Skeletal muscle tissue (tissue), 4 donors: Measurements from ENCODE around the gene VPS8. TPM values are rescaled to one million over a fixed set of nuclear protein-coding genes. Genes with fewer than 3 reads are reported as not detected.

Experiments used
- H3K27ac ChIP-seq: one replicate; pipeline ENCODE4 v1.7.0; 2013; ENCODE audit warnings: mild to moderate bottlenecking, low read depth, low read length, inconsistent platforms
- H3K27me3 ChIP-seq, 3 donors: one replicate each; pipeline ENCODE4 v1.7.0; 2013; ENCODE audit warnings: low read length in 3 of 3; ENCODE audit not compliant: control insufficient read depth in 3 of 3, insufficient read depth in 3 of 3
- H3K36me3 ChIP-seq, 3 donors: one replicate each; pipeline ENCODE4 v1.7.0; 2013; ENCODE audit warnings: low read length in 3 of 3; ENCODE audit not compliant: control insufficient read depth in 3 of 3, insufficient read depth in 3 of 3
- H3K4me1 ChIP-seq, 3 donors: one replicate each; pipeline ENCODE4 v1.7.0; 2013; ENCODE audit warnings: low read length in 3 of 3, mild to moderate bottlenecking in 3 of 3; ENCODE audit not compliant: control insufficient read depth in 3 of 3, insufficient read depth in 3 of 3
- H3K4me3 ChIP-seq, 3 donors: one replicate each; pipeline ENCODE4 v1.7.0; 2013; ENCODE audit warnings: low read length in 3 of 3
- H3K9ac ChIP-seq, 3 donors: one replicate each; pipeline ENCODE4 v1.7.0; 2013; ENCODE audit warnings: low read length in 3 of 3, mild to moderate bottlenecking in 3 of 3, moderate library complexity in 2 of 3, low read depth in 1 of 3
- H3K9me3 ChIP-seq, 3 donors: one replicate each; pipeline ENCODE4 v1.7.0; 2013; ENCODE audit warnings: low read length in 3 of 3; ENCODE audit not compliant: control insufficient read depth in 3 of 3
- total RNA-seq: library from RNA; depleted of rRNA; stranded (reverse); fragments of >200 nt; gene quantifications from one replicate; pipeline ENCODE4 v1.2.3, GENCODE V29; 2014
- donor health status: Osteomylitis.

Gene VPS8, protein sequence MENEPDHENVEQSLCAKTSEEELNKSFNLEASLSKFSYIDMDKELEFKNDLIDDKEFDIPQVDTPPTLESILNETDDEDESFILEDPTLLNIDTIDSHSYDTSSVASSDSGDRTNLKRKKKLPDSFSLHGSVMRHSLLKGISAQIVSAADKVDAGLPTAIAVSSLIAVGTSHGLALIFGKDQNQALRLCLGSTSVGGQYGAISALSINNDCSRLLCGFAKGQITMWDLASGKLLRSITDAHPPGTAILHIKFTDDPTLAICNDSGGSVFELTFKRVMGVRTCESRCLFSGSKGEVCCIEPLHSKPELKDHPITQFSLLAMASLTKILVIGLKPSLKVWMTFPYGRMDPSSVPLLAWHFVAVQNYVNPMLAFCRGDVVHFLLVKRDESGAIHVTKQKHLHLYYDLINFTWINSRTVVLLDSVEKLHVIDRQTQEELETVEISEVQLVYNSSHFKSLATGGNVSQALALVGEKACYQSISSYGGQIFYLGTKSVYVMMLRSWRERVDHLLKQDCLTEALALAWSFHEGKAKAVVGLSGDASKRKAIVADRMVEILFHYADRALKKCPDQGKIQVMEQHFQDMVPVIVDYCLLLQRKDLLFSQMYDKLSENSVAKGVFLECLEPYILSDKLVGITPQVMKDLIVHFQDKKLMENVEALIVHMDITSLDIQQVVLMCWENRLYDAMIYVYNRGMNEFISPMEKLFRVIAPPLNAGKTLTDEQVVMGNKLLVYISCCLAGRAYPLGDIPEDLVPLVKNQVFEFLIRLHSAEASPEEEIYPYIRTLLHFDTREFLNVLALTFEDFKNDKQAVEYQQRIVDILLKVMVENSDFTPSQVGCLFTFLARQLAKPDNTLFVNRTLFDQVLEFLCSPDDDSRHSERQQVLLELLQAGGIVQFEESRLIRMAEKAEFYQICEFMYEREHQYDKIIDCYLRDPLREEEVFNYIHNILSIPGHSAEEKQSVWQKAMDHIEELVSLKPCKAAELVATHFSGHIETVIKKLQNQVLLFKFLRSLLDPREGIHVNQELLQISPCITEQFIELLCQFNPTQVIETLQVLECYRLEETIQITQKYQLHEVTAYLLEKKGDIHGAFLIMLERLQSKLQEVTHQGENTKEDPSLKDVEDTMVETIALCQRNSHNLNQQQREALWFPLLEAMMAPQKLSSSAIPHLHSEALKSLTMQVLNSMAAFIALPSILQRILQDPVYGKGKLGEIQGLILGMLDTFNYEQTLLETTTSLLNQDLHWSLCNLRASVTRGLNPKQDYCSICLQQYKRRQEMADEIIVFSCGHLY (N-terminal part only)
- total RNA-seq, result 316 TPM

DNA sequence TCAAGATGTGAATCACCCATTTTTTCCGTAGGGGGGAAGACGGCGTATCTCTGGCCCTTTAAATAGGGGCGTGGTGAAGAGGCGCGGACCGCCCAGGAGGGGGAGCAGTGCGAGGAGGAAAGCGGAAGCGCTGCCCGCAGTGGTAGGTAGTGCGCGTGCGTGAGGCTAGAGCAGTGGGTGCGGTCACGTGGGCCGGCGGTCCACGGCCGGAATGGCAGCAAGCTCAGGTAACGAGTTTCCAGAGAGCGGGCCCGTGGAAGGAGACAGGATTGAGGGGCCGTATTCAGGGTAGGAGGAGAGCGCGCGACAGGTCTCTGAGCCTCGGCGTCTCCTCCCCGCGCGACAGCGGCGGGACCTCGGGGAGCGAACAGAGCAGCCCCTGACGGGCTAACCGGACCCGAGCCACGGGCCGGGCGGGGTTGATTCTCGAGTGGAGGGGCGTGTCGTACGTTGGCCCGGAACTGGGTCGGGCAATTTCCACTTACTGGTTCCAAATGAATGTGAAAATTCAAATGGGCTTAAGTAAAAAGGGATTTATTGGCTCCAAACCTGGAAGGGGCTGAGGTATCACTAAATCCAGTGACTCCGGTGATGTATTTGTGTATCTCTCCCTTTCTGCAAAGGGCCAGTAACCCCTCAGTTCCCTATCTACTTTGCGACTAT is at the start of gene VPS8:
Gene VPS8, plus strand, starts transcription at position 168 of the 663 bp plus-strand sequence. CDS start 12,467 bp downstream, outside the sequence.
- no peaks in the 10 kb centered on the region for H3K9me3 ChIP-seq
- H3K27ac ChIP-seq, result peak within 1 kb of the TSS; percentile 89
- H3K27me3 ChIP-seq, result no peaks in the 10 kb centered on the region
- H3K4me1 ChIP-seq, result peaks cover 23 to 46% (median 31%) of the 10 kb centered on the region in 3 donors
- H3K4me3 ChIP-seq, result peak within 1 kb of the TSS; percentile 90 to 98 (median 91)
- H3K36me3 ChIP-seq, result no peaks in the 10 kb centered on the region
- H3K9ac ChIP-seq, result peak within 1 kb of the TSS; percentile 87 to 93 (median 87)

- H3K9me3 ChIP-seq, result no peaks in the 10 kb centered on the region
- H3K27me3 ChIP-seq, result peaks cover 0 to 8% (median 4%) of the 10 kb centered on the region in 3 donors
- H3K4me1 ChIP-seq, result peaks cover 11 to 16% (median 12%) of the 10 kb centered on the region in 3 donors
- no peaks in the 10 kb centered on the region for H3K36me3 ChIP-seq
- no peak overlapping the region for H3K27ac ChIP-seq
- no peak overlapping the region for H3K4me3 ChIP-seq
- no peak overlapping the region for H3K9ac ChIP-seq
These were observed 47.8 kb upstream of the VPS8 start for GRCh38 chr3:184764191-184764590.

- Histone ChIP-seq H3K4me3 (no peak overlapping the region), H3K4me1 (peaks cover 11 to 16% (median 12%) of the 10 kb centered on the region in 3 donors), H3K27me3 (peaks cover 0 to 14% (median 4%) of the 10 kb centered on the region in 3 donors), H3K27ac (no peak overlapping the region), H3K9ac (no peak overlapping the region), H3K9me3 (no peaks in the 10 kb centered on the region), H3K36me3 (no peaks in the 10 kb centered on the region)
These were observed 46.8 kb upstream of the VPS8 start for GRCh38 chr3:184765047-184765729.

GRCh38 chr3:184765730-184766074 is 46.3 kb upstream of the VPS8 start:
- no peaks in the 10 kb centered on the region for H3K36me3 ChIP-seq
- no peak overlapping the region for H3K4me3 ChIP-seq
- peaks cover 0 to 18% (median 4%) of the 10 kb centered on the region in 3 donors for H3K27me3 ChIP-seq
- no peaks in the 10 kb centered on the region for H3K9me3 ChIP-seq
- no peak overlapping the region for H3K27ac ChIP-seq
- peaks cover 7 to 12% (median 7%) of the 10 kb centered on the region in 3 donors for H3K4me1 ChIP-seq
- no peak overlapping the region for H3K9ac ChIP-seq

GRCh38 chr3:184766555-184767261 is 45.3 kb upstream of the VPS8 start:
- Histone ChIP-seq H3K4me1 (peaks cover 0 to 6% (median under 1%) of the 10 kb centered on the region in 3 donors), H3K9me3 (no peaks in the 10 kb centered on the region), H3K27me3 (peaks cover 0 to 20% (median 4%) of the 10 kb centered on the region in 3 donors), H3K9ac (no peak overlapping the region), H3K36me3 (no peaks in the 10 kb centered on the region), H3K4me3 (no peak overlapping the region), H3K27ac (no peak overlapping the region)

GRCh38 chr3:184767377-184767776 is 44.6 kb upstream of the VPS8 start:
- H3K36me3 ChIP-seq, result no peaks in the 10 kb centered on the region
- H3K27me3 ChIP-seq, result peaks cover 0 to 20% (median 4%) of the 10 kb centered on the region in 3 donors
- H3K4me1 ChIP-seq, result no peaks in the 10 kb centered on the region
- H3K27ac ChIP-seq, result no peak overlapping the region
- no peaks in the 10 kb centered on the region for H3K9me3 ChIP-seq
- H3K9ac ChIP-seq, result no peak overlapping the region
- H3K4me3 ChIP-seq, result no peak overlapping the region

DNA sequence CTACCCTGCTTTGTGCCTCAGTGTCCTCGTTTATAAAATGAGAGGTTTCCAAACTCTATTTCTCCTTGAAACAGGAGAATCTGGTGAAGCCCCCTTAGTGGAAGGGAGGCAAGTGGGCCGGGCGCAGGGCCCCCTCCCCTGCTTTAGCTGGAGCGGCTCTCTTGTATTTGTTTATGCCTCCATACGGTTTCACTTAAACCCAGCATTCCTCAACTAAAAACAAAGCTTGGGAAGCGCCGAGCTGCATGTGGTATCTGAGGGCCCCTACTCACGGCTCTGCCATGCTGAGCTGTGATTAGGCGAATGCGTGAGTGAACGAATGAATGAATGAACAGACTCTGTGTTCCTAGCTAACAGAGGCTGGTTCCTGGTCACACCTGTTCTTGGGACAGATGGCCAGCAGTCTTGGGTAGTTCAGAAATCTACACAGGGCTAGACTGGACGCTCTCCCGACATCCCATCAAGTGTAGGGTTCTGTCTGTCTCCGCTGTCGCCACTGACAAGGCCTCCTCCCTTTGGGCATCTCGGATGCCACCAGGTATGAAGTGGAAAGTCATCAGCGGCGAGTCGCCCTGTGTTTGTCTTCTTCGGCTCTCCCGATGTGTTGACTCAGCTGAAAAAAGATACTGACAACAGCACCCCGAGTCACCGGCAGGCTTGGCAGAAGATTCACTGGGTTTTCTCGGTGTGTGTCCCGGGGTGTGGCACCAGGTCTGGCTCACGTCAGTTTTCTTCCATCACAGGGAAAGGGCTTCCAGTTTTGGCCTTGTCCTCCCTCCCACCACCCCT is 42.4 kb upstream of the VPS8 start:
- H3K4me1 ChIP-seq, result peaks cover 0 to 4% (median 0%) of the 10 kb centered on the region in 3 donors
- H3K27ac ChIP-seq, result no peak overlapping the region
- H3K4me3 ChIP-seq, result no peak overlapping the region
- H3K9ac ChIP-seq, result no peak overlapping the region
- H3K9me3 ChIP-seq, result no peaks in the 10 kb centered on the region
- no peaks in the 10 kb centered on the region for H3K36me3 ChIP-seq
- H3K27me3 ChIP-seq, result peaks cover 0 to 20% (median 4%) of the 10 kb centered on the region in 3 donors

- Histone ChIP-seq H3K9ac (no peak overlapping the region), H3K27me3 (peaks cover 0 to 20% (median 4%) of the 10 kb centered on the region in 3 donors), H3K4me3 (no peak overlapping the region), H3K27ac (no peak overlapping the region), H3K4me1 (peaks cover 0 to 4% (median 0%) of the 10 kb centered on the region in 3 donors), H3K9me3 (no peaks in the 10 kb centered on the region), H3K36me3 (no peaks in the 10 kb centered on the region)
These were observed 41.4 kb upstream of the VPS8 start for GRCh38 chr3:184770541-184770940.
